ENCODE measurements around the gene MISP3.

The MISP3 gene

GRCh38 chr19:14089662-14090508, 17.3 kb downstream of the MISP3 start:
- H3K4me3 ChIP-seq (ENCODE audit: low read length), result peak overlapping the region; percentile 51
- DNase-seq (ENCODE audit: low read depth), result peak; percentile 79

GRCh38 chr19:14090509-14091080, 18.0 kb downstream of the MISP3 start, which contains the start of gene SAMD1:
Gene SAMD1 (minus strand): TSS chr19:14090751.
- peak within 1 kb of the TSS; percentile 78 for H3K4me3 ChIP-seq (ENCODE audit: low read length)
- DNase-seq (ENCODE audit: low read depth), result peak; percentile 87
- no peak for TF ChIP-seq CTCF (IDR thresholded peaks at IDR 0.05; ENCODE audit: insufficient read depth, low read depth, low read length, missing control alignments)

More at GRCh38 chr19:14089662-14090508, 17.3 kb downstream of the MISP3 start:
- TF ChIP-seq CTCF (IDR thresholded peaks at IDR 0.05; ENCODE audit: insufficient read depth, low read depth, low read length, missing control alignments), result no peak

- TF ChIP-seq CTCF (IDR thresholded peaks at IDR 0.05; ENCODE audit: insufficient read depth, low read depth, low read length, missing control alignments), result no peak
- DNase-seq (ENCODE audit: low read depth), result peak; percentile 40
- peak overlapping the region; percentile 78 for H3K4me3 ChIP-seq (ENCODE audit: low read length)
Measured at GRCh38 chr19:14091081-14091812, 18.7 kb downstream of the MISP3 start.

- no peak for DNase-seq (ENCODE audit: low read depth)
- peak overlapping the region; percentile 78 for H3K4me3 ChIP-seq (ENCODE audit: low read length)
- no peak for TF ChIP-seq CTCF (IDR thresholded peaks at IDR 0.05; ENCODE audit: insufficient read depth, low read depth, low read length, missing control alignments)
Measured at GRCh38 chr19:14091813-14092462, 19.4 kb downstream of the MISP3 start.

- DNase-seq (ENCODE audit: low read depth), result no peak
- no peak overlapping the region for H3K4me3 ChIP-seq (ENCODE audit: low read length)
- no peak for TF ChIP-seq CTCF (IDR thresholded peaks at IDR 0.05; ENCODE audit: insufficient read depth, low read depth, low read length, missing control alignments)
Measured at GRCh38 chr19:14093117-14093823, 20.7 kb downstream of the MISP3 start.

- TF ChIP-seq CTCF (IDR thresholded peaks at IDR 0.05; ENCODE audit: insufficient read depth, low read depth, low read length, missing control alignments), result no peak
Measured at GRCh38 chr19:14094854-14095253, 22.3 kb downstream of the MISP3 start.

More at GRCh38 chr19:14094854-14095253, 22.3 kb downstream of the MISP3 start:
- H3K4me3 ChIP-seq (ENCODE audit: low read length), result no peak overlapping the region
- no peak for DNase-seq (ENCODE audit: low read depth)

All from epithelial cell of esophagus (primary cell).